ENCODE results near the gene TTC3.

The TTC3 gene

DNA sequence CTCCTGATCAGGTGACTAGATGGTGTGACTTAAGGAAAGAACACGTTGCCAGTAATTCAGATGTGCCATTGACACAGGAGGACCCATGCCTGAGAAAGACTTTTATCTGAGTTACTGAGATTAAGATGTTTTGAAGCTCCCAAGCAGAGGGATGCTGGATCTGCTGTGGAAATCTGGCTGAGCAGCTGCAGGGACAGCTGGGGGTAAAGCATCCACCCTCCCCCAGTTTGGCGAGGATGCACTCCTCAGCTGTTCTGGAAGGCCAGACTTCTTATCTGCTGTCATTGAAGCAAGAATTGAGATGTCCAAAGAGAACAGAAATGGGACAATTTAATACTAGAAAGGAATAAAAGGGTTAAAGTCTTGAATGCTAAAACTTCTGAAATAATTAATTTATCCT, 25.7 kb downstream of the TTC3 start:
- no peak overlapping the region for H3K4me3 ChIP-seq (ENCODE audit: low read depth, low read length)
- no peaks in the 10 kb centered on the region for H3K4me1 ChIP-seq (ENCODE audit: control insufficient read depth, insufficient read depth, low read length)
- no peaks in the 10 kb centered on the region for H3K9me3 ChIP-seq (ENCODE audit: control insufficient read depth, insufficient read depth, low read depth, low read length)
- H3K27ac ChIP-seq (ENCODE audit: extremely low read depth, low read depth, low read length), result no peak overlapping the region
- peaks cover 35 to 37% of the 10 kb centered on the region in 2 experiments for H3K36me3 ChIP-seq (ENCODE audit: control insufficient read depth in 2 of 2, insufficient read depth in 1 of 2, low read length in 2 of 2)
- TF ChIP-seq ZNF174 (tag by site-specific recombination; IDR thresholded peaks at IDR 0.05) (no peak), ZNF658 (tag by site-specific recombination; IDR thresholded peaks at IDR 0.05) (no peak), ZNF214 (tag by site-specific recombination; IDR thresholded peaks at IDR 0.05; ENCODE audit: borderline replicate concordance) (no peak), ZNF555 (tag by site-specific recombination; conservative IDR thresholded peaks at IDR 0.05) (no peak), ZNF544 (tag by site-specific recombination; IDR thresholded peaks at IDR 0.05) (no peak), KLF1 (tag by site-specific recombination; IDR thresholded peaks at IDR 0.05) (no peak), ZNF2 (tag by site-specific recombination; IDR thresholded peaks at IDR 0.05) (no peak), GLI4 (tag by site-specific recombination; IDR thresholded peaks at IDR 0.05) (no peak)
- TF ChIP-seq, protein P1, sequence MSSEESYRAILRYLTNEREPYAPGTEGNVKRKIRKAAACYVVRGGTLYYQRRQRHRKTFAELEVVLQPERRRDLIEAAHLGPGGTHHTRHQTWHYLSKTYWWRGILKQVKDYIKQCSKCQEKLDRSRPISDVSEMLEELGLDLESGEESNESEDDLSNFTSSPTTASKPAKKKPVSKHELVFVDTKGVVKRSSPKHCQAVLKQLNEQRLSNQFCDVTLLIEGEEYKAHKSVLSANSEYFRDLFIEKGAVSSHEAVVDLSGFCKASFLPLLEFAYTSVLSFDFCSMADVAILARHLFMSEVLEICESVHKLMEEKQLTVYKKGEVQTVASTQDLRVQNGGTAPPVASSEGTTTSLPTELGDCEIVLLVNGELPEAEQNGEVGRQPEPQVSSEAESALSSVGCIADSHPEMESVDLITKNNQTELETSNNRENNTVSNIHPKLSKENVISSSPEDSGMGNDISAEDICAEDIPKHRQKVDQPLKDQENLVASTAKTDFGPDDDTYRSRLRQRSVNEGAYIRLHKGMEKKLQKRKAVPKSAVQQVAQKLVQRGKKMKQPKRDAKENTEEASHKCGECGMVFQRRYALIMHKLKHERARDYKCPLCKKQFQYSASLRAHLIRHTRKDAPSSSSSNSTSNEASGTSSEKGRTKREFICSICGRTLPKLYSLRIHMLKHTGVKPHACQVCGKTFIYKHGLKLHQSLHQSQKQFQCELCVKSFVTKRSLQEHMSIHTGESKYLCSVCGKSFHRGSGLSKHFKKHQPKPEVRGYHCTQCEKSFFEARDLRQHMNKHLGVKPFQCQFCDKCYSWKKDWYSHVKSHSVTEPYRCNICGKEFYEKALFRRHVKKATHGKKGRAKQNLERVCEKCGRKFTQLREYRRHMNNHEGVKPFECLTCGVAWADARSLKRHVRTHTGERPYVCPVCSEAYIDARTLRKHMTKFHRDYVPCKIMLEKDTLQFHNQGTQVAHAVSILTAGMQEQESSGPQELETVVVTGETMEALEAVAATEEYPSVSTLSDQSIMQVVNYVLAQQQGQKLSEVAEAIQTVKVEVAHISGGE (tag by site-specific recombination; conservative IDR thresholded peaks at IDR 0.05; ENCODE audit: low read depth), result no peak
- TF ChIP-seq, protein P2, sequence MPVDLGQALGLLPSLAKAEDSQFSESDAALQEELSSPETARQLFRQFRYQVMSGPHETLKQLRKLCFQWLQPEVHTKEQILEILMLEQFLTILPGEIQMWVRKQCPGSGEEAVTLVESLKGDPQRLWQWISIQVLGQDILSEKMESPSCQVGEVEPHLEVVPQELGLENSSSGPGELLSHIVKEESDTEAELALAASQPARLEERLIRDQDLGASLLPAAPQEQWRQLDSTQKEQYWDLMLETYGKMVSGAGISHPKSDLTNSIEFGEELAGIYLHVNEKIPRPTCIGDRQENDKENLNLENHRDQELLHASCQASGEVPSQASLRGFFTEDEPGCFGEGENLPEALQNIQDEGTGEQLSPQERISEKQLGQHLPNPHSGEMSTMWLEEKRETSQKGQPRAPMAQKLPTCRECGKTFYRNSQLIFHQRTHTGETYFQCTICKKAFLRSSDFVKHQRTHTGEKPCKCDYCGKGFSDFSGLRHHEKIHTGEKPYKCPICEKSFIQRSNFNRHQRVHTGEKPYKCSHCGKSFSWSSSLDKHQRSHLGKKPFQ (tag by site-specific recombination; IDR thresholded peaks at IDR 0.05), result no peak
- TF ChIP-seq, protein P3, sequence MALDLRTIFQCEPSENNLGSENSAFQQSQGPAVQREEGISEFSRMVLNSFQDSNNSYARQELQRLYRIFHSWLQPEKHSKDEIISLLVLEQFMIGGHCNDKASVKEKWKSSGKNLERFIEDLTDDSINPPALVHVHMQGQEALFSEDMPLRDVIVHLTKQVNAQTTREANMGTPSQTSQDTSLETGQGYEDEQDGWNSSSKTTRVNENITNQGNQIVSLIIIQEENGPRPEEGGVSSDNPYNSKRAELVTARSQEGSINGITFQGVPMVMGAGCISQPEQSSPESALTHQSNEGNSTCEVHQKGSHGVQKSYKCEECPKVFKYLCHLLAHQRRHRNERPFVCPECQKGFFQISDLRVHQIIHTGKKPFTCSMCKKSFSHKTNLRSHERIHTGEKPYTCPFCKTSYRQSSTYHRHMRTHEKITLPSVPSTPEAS (tag by site-specific recombination; IDR thresholded peaks at IDR 0.05), result no peak
- ChIA-PET POLR2A (no interaction called here), CTCF (interaction anchor here (0.9 to 1.0 kb wide), 2 partner anchors 12 to 84 kb away, joined by 3 to 5 read pairs; no protein-coding TSS in a partner anchor)

DNA sequence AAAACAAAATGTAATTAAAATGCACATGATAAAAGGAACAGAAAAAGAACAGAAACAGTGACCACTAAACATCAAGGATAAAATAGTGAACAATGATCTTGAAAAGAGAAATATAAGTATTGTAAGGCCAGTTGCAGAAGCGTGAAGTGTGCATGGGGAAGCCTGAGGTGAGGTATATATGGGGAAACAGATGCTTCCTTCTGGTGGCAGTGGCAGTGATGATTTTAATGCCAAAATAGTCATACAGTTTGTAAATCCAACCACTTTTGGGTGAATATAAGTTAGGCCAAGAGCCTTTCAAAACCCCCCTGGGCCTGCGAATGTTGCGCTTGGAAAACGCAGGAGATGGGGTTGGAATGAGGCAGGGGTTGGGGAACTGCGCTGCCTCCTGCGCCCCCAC, 27.3 kb downstream of the TTC3 start:
- Histone ChIP-seq H3K4me3 (ENCODE audit: low read depth, low read length) (no peak overlapping the region), H3K36me3 (ENCODE audit: control insufficient read depth in 2 of 2, insufficient read depth in 1 of 2, low read length in 2 of 2) (peaks cover 22 to 35% of the 10 kb centered on the region in 2 experiments; a peak in 2 of 3 replicates), H3K27ac (ENCODE audit: extremely low read depth, low read depth, low read length) (no peak overlapping the region), H3K9me3 (ENCODE audit: control insufficient read depth, insufficient read depth, low read depth, low read length) (no peaks in the 10 kb centered on the region), H3K4me1 (ENCODE audit: control insufficient read depth, insufficient read depth, low read length) (no peaks in the 10 kb centered on the region)
- TF ChIP-seq, protein P4, sequence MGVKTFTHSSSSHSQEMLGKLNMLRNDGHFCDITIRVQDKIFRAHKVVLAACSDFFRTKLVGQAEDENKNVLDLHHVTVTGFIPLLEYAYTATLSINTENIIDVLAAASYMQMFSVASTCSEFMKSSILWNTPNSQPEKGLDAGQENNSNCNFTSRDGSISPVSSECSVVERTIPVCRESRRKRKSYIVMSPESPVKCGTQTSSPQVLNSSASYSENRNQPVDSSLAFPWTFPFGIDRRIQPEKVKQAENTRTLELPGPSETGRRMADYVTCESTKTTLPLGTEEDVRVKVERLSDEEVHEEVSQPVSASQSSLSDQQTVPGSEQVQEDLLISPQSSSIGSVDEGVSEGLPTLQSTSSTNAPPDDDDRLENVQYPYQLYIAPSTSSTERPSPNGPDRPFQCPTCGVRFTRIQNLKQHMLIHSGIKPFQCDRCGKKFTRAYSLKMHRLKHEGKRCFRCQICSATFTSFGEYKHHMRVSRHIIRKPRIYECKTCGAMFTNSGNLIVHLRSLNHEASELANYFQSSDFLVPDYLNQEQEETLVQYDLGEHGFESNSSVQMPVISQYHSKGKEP (tag by site-specific recombination; IDR thresholded peaks at IDR 0.05), result no peak
- TF ChIP-seq ZNF311 (tag by site-specific recombination; IDR thresholded peaks at IDR 0.05; ENCODE audit: borderline replicate concordance) (no peak), HOXC10 (CRISPR knock-in tag; IDR thresholded peaks at IDR 0.05) (no peak), ZNF792 (tag by site-specific recombination; IDR thresholded peaks at IDR 0.05) (no peak), ZNF629 (tag by site-specific recombination; IDR thresholded peaks at IDR 0.05) (no peak), ZNF654 (tag by site-specific recombination; IDR thresholded peaks at IDR 0.05; ENCODE audit: low read depth) (no peak)
- TF ChIP-seq, protein P5, sequence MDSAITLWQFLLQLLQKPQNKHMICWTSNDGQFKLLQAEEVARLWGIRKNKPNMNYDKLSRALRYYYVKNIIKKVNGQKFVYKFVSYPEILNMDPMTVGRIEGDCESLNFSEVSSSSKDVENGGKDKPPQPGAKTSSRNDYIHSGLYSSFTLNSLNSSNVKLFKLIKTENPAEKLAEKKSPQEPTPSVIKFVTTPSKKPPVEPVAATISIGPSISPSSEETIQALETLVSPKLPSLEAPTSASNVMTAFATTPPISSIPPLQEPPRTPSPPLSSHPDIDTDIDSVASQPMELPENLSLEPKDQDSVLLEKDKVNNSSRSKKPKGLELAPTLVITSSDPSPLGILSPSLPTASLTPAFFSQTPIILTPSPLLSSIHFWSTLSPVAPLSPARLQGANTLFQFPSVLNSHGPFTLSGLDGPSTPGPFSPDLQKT (IDR thresholded peaks at IDR 0.05; ENCODE audit: borderline replicate concordance, low read depth, low read length), result no peak
- POLR2A ChIA-PET, result no interaction called here
- CTCF ChIA-PET, result interaction anchor here (0.5 kb wide), 1 partner anchor 1644 kb away, joined by 4 read pairs; no protein-coding TSS in a partner anchor
